Ovary (tissue), 9 donors: ENCODE measurements around the gene MTM1. TPM values are rescaled to one million over a fixed set of nuclear protein-coding genes. Genes with fewer than 3 reads are reported as not detected.

Experiments used
- DNase-seq, 5 donors: peaks; one replicate each; pipeline ENCODE4 v3.0.0-alpha.2; 2019 to 2020
- H3K27ac ChIP-seq, 2 donors: fragments of 200-600 bp; one replicate each; pipeline versions ENCODE4 v1.5.1 to v1.8.0; 2019 to 2022
- H3K27me3 ChIP-seq: fragments of 200-600 bp; one replicate; pipeline ENCODE4 v1.8.0; 2022
- H3K36me3 ChIP-seq: fragments of 200-600 bp; sonication (generic); one replicate; pipeline ENCODE4 v1.5.1; 2019
- H3K4me1 ChIP-seq: one replicate; pipeline ENCODE4 v1.8.1; 2013; ENCODE audit warnings: mild to moderate bottlenecking, moderate library complexity; ENCODE audit not compliant: insufficient read depth
- H3K4me3 ChIP-seq: fragments of 200-600 bp; sonication (generic); one replicate; pipeline ENCODE4 v1.5.1; 2017
- H3K9me3 ChIP-seq, 2 donors: fragments of 200-600 bp in 1 of 2; sonication (generic) in 1 of 2; one replicate each; pipeline versions ENCODE4 v1.5.1 to v1.8.1; 2013 to 2019; ENCODE audit warnings: mild to moderate bottlenecking in 1 of 2, moderate library complexity in 1 of 2
- CTCF ChIP-seq, 3 donors: fragments of 450-650 bp in 2 of 3; fragments of 200-600 bp in 1 of 3; IDR thresholded peaks; one replicate each; pipeline versions ENCODE4 v1.5.1 to v1.8.0; 2016 to 2022; ENCODE audit warnings: antibody characterized with exemption in 3 of 3, mild to moderate bottlenecking in 1 of 3
- EP300 ChIP-seq: sonication (generic); formaldehyde crosslinking; IDR thresholded peaks from one replicate; pipeline ENCODE4 v1.6.1; 2017; ENCODE audit warnings: antibody characterized with exemption
- POLR2A ChIP-seq: fragments of 450-650 bp; IDR thresholded peaks from one replicate; pipeline ENCODE4 v1.6.1; 2017; ENCODE audit warnings: antibody characterized with exemption, mild to moderate bottlenecking, moderate library complexity
- WGBS, 3 donors: extraction: QIAGEN DNeasy Blood & Tissue Kit in 1 of 3; methylation state at CpG; one replicate each; pipeline versions ENCODE4 v1.1.5 to v1.1.7; 2013 to 2017; 5-methylcytosine and 5-hydroxymethylcytosine counted together
- intact Hi-C, 4 donors: fragments of 100-400 bp; cut with DNase I; formaldehyde crosslinking; loops; one replicate each; pipeline versions ENCODE4 v1.11.0 to v1.15.1; 2022 to 2023
- polyA plus RNA-seq, 2 donors: library from polyadenylated mRNA; stranded (reverse); fragments of 200-250 nt in 1 of 2; fragments of 350-450 nt in 1 of 2; fragmentation: Illumina TruSeq in 1 of 2; extraction: RNeasy Lipid Tissue Mini Kit (QIAGEN cat#74804) in 1 of 2; gene quantifications; one replicate each; pipeline ENCODE4 v1.2.3, GENCODE V29; 2013 to 2014
- total RNA-seq, 7 donors: library from RNA; depleted of rRNA in 2 of 7; stranded (reverse); fragments of >200 nt in 2 of 7; fragmentation: NEBNext Ultra II Directional in 3 of 7; extraction: Animal tissue kit (Norgen Biotek cat#: 25700) in 3 of 7; gene quantifications; one replicate each; pipeline versions ENCODE4 v1.1.0 to v1.2.4, GENCODE V29; 2016 to 2023
- donor health status: DM: no; HTN: no; CAD: no; lungs with moderate emphysema.
- donor health status: DM: no; HTN: no; CAD: no.
- donor health status: Bipolar disorder and iron deficiency.
- donor health status: DM: yes; HTN: yes; CAD: no.
- donor health status: DM: no; HTN: no; CAD: no.
- donor health status: DM: yes; HTN: yes; CAD: no.

The MTM1 gene
- total and polyA plus RNA-seq, 9 donors = 8.8 to 28.3 (median 23.4) TPM

- DNase-seq = no peak
- H3K9me3 ChIP-seq = no peaks in the 10 kb centered on the region
- no peak overlapping the region for H3K4me3 ChIP-seq
- H3K27me3 ChIP-seq = no peaks in the 10 kb centered on the region
- intact Hi-C loops = no loop called here
- no peaks in the 10 kb centered on the region for H3K36me3 ChIP-seq
- no peak overlapping the region for H3K27ac ChIP-seq
- TF ChIP-seq CTCF (IDR thresholded peaks at IDR 0.05) = no peak
- no peak for TF ChIP-seq EP300
- no peak for TF ChIP-seq POLR2A
- H3K4me1 ChIP-seq = no peaks in the 10 kb centered on the region
- 18 to 26% (median 26%) methylated on average over 7 of the region's 7 CpGs for WGBS, 3 donors
Observed at GRCh38 chrX:150558424-150558823, 10.0 kb upstream of the MTM1 start.

GRCh38 chrX:150564838-150565237, 3.6 kb upstream of the MTM1 start:
- H3K27me3 ChIP-seq = no peaks in the 10 kb centered on the region
- H3K4me3 ChIP-seq = no peak overlapping the region
- H3K4me1 ChIP-seq = no peaks in the 10 kb centered on the region
- H3K36me3 ChIP-seq = no peaks in the 10 kb centered on the region
- H3K9me3 ChIP-seq = no peaks in the 10 kb centered on the region
- intact Hi-C loops = loop anchor here in 1 of 4 donors (10.0 kb wide), 1 partner anchor 60 kb away; no protein-coding TSS in a partner anchor
- TF ChIP-seq EP300 = no peak
- TF ChIP-seq POLR2A = no peak
- TF ChIP-seq CTCF (IDR thresholded peaks at IDR 0.05) = no peak
- no peak for DNase-seq
- no peak overlapping the region for H3K27ac ChIP-seq
- 47 to 53% (median 52%) methylated on average over 3 of the region's 3 CpGs for WGBS, 3 donors

- no peak for DNase-seq
- intact Hi-C loops = loop anchor here in 1 of 4 donors (10.0 kb wide), 1 partner anchor 61 kb away; no protein-coding TSS in a partner anchor
- H3K9me3 ChIP-seq = no peaks in the 10 kb centered on the region
- WGBS, 3 donors = 78 to 85% (median 78%) methylated on average over 5 of the region's 5 CpGs
- H3K4me1 ChIP-seq = peaks cover 1% of the 10 kb centered on the region
- TF ChIP-seq POLR2A = no peak
- H3K4me3 ChIP-seq = no peak overlapping the region
- no peak overlapping the region for H3K27ac ChIP-seq
- H3K27me3 ChIP-seq = no peaks in the 10 kb centered on the region
- H3K36me3 ChIP-seq = no peaks in the 10 kb centered on the region
Observed at GRCh38 chrX:150565551-150565950, 2.9 kb upstream of the MTM1 start.

GRCh38 chrX:150566734-150567182, 1.7 kb upstream of the MTM1 start:
- WGBS, 3 donors = 27 to 35% (median 30%) methylated on average over 3 of the region's 3 CpGs
- Histone ChIP-seq H3K4me1 (peaks cover 1% of the 10 kb centered on the region), H3K4me3 (no peak overlapping the region), H3K27ac (no peak overlapping the region), H3K9me3 (no peaks in the 10 kb centered on the region), H3K36me3 (no peaks in the 10 kb centered on the region), H3K27me3 (no peaks in the 10 kb centered on the region)
- intact Hi-C loops = loop anchor here in 1 of 4 donors (10.0 kb wide), 1 partner anchor 62 kb away; no protein-coding TSS in a partner anchor
- TF ChIP-seq CTCF (IDR thresholded peaks at IDR 0.05) (no peak), EP300 (no peak)
- no peak for DNase-seq

GRCh38 chrX:150567645-150568319, 639 bp upstream of the MTM1 start:
- DNase-seq = no peak
- H3K27ac ChIP-seq = no peak overlapping the region
- WGBS, 3 donors = 63 to 70% (median 69%) methylated on average over 23 of the region's 23 CpGs
- H3K27me3 ChIP-seq = no peaks in the 10 kb centered on the region
- peaks cover 1% of the 10 kb centered on the region for H3K4me1 ChIP-seq
- no peaks in the 10 kb centered on the region for H3K36me3 ChIP-seq
- intact Hi-C loops = loop anchor here in 1 of 4 donors (10.0 kb wide), 1 partner anchor 63 kb away; no protein-coding TSS in a partner anchor
- TF ChIP-seq POLR2A (no peak), EP300 (no peak), CTCF (IDR thresholded peaks at IDR 0.05) (no peak)
- H3K4me3 ChIP-seq = peak overlapping the region; percentile 6
- H3K9me3 ChIP-seq = no peaks in the 10 kb centered on the region
